AG08395 (cell line): Measurements from ENCODE around the gene MAP3K20.
"Not testable (repeated sequence)": the region's sequence is repeated elsewhere in the genome, so short reads cannot be mapped to it uniquely, and the experiment has no call there.

Experiments
- DNase-seq: peaks from one replicate; pipeline ENCODE4 v3.0.0; 2012; ENCODE audit warnings: mixed read lengths, low spot score

The MAP3K20 gene

GRCh38 chr2:173075781-173076580 lies at the start of gene MAP3K20:
TSS of gene MAP3K20 (plus strand) at chr2:173075846. CDS start at chr2:173091032, 15,186 bp downstream.
- DNase-seq, result peak; percentile 62

GRCh38 chr2:173026479-173026878 lies 49.2 kb upstream of the MAP3K20 start:
- DNase-seq, result no peak

- peak; percentile 79 for DNase-seq
These were observed 48.2 kb upstream of the MAP3K20 start for GRCh38 chr2:173027181-173028128.

GRCh38 chr2:173028141-173028540 lies 47.5 kb upstream of the MAP3K20 start:
- DNase-seq, result no peak

- peak; percentile 11 for DNase-seq
These were observed 47.0 kb upstream of the MAP3K20 start for GRCh38 chr2:173028671-173029070.

GRCh38 chr2:173030561-173031490 lies 44.8 kb upstream of the MAP3K20 start:
- no peak for DNase-seq

- no peak for DNase-seq
These were observed 43.6 kb upstream of the MAP3K20 start for GRCh38 chr2:173032032-173032431.

- DNase-seq, result peak; percentile 38
These were observed 42.6 kb upstream of the MAP3K20 start for GRCh38 chr2:173033084-173033483.

GRCh38 chr2:173034143-173034542 lies 41.5 kb upstream of the MAP3K20 start:
- no peak for DNase-seq

GRCh38 chr2:173037245-173038120 lies 38.2 kb upstream of the MAP3K20 start:
- DNase-seq, result no peak

- not testable (repeated sequence) for DNase-seq
These were observed 37.4 kb upstream of the MAP3K20 start for GRCh38 chr2:173038257-173038656.

- no peak for DNase-seq
These were observed 34.9 kb upstream of the MAP3K20 start for GRCh38 chr2:173040729-173041128.

GRCh38 chr2:173043476-173043875 lies 32.2 kb upstream of the MAP3K20 start:
- no peak for DNase-seq

- no peak for DNase-seq
These were observed 31.6 kb upstream of the MAP3K20 start for GRCh38 chr2:173043897-173044519.

- DNase-seq, result no peak
These were observed 31.0 kb upstream of the MAP3K20 start for GRCh38 chr2:173044686-173045085.

GRCh38 chr2:173045181-173045580 lies 30.5 kb upstream of the MAP3K20 start:
- DNase-seq, result no peak

- no peak for DNase-seq
These were observed 27.1 kb upstream of the MAP3K20 start for GRCh38 chr2:173048522-173048896.

GRCh38 chr2:173048897-173049661 lies 26.6 kb upstream of the MAP3K20 start:
- DNase-seq, result peak; percentile 90

GRCh38 chr2:173049831-173050230 lies 25.8 kb upstream of the MAP3K20 start:
- no peak for DNase-seq
